CD14-positive monocyte (primary cell): Measurements from ENCODE around the gene CLEC2D. TPM values are rescaled to one million over a fixed set of nuclear protein-coding genes. Genes with fewer than 3 reads are reported as not detected.
A peak's percentile ranks its signal among the peaks of the same experiment; 100 is the strongest.

Source experiments
- DNase-seq, 3 donors: peaks; one replicate each; pipeline ENCODE4 v3.0.0-alpha.2; 2011 to 2022
- H2AFZ ChIP-seq: 2 replicates; pipeline ENCODE4 v1.6.0; 2012; ENCODE audit warnings: mild to moderate bottlenecking, low read depth, low read length, inconsistent platforms; ENCODE audit not compliant: insufficient read depth, poor library complexity, severe bottlenecking
- H3K27ac ChIP-seq, 2 donors: 1 replicate in 1 of 2; 2 replicates in 1 of 2; pipeline ENCODE4 v1.5.1; 2012 to 2013; ENCODE audit warnings: low read length in 2 of 2, control low read depth in 1 of 2, inconsistent platforms in 1 of 2, low read depth in 1 of 2, mild to moderate bottlenecking in 1 of 2
- H3K27me3 ChIP-seq, 2 donors: one replicate each; pipeline versions ENCODE4 v1.6.0 to v1.6.1; 2011 to 2013; ENCODE audit warnings: low read length in 2 of 2; ENCODE audit not compliant: control insufficient read depth in 2 of 2, insufficient read depth in 2 of 2
- H3K36me3 ChIP-seq, 2 donors: replicated peaks in 1 of 2; 1 replicate in 1 of 2; 2 replicates in 1 of 2; pipeline versions ENCODE4 v1.5.1 to v1.6.1; 2012 to 2013; ENCODE audit warnings: low read length in 2 of 2, control low read depth in 1 of 2, inconsistent platforms in 1 of 2, mild to moderate bottlenecking in 1 of 2; ENCODE audit not compliant: insufficient read depth in 2 of 2, control insufficient read depth in 1 of 2
- H3K4me1 ChIP-seq, 2 donors: 1 replicate in 1 of 2; 2 replicates in 1 of 2; pipeline versions ENCODE4 v1.5.1 to v1.6.1; 2012 to 2013; ENCODE audit warnings: low read length in 2 of 2, control low read depth in 1 of 2, inconsistent platforms in 1 of 2, mild to moderate bottlenecking in 1 of 2, moderate library complexity in 1 of 2; ENCODE audit not compliant: insufficient read depth in 2 of 2, control insufficient read depth in 1 of 2
- H3K4me2 ChIP-seq: replicated peaks from 2 replicates; pipeline ENCODE3; 2012; ENCODE audit warnings: low read length, moderate library complexity, mild to moderate bottlenecking; ENCODE audit not compliant: poor library complexity, severe bottlenecking; ENCODE audit errors: extremely low read depth
- H3K4me3 ChIP-seq, 3 experiments: fragments of 200-600 bp in 1 of 3; sonication (generic) in 1 of 3; replicated peaks in 1 of 3; 1 replicate in 2 of 3; 2 replicates in 1 of 3; pipeline ENCODE4 v1.5.1; 2011 to 2013; ENCODE audit warnings: low read length in 3 of 3, mild to moderate bottlenecking in 3 of 3, control low read depth in 2 of 3, low read depth in 2 of 3, inconsistent platforms in 1 of 3, moderate library complexity in 1 of 3
- H3K79me2 ChIP-seq: 2 replicates; pipeline ENCODE4 v1.6.0; 2012; ENCODE audit warnings: mild to moderate bottlenecking, control low read depth, inconsistent platforms, low read length, moderate library complexity; ENCODE audit not compliant: insufficient read depth
- H3K9ac ChIP-seq: 2 replicates; pipeline ENCODE4 v1.6.0; 2017; ENCODE audit warnings: low read length, mild to moderate bottlenecking; ENCODE audit not compliant: insufficient read depth, poor library complexity, severe bottlenecking
- H3K9me3 ChIP-seq, 2 donors: replicated peaks in 1 of 2; 1 replicate in 1 of 2; 2 replicates in 1 of 2; pipeline versions ENCODE4 v1.5.1 to v1.6.1; 2012 to 2013; ENCODE audit warnings: low read length in 2 of 2, control low read depth in 1 of 2; ENCODE audit not compliant: control insufficient read depth in 1 of 2, insufficient read depth in 1 of 2
- H4K20me1 ChIP-seq: 2 replicates; pipeline ENCODE4 v1.6.0; 2012; ENCODE audit warnings: mild to moderate bottlenecking, low read length, control low read depth, moderate library complexity; ENCODE audit not compliant: insufficient read depth
- H3K27ac Mint-ChIP-seq, 7 donors: one replicate each; pipeline ENCODE4 v1.8.0; 2020; ENCODE audit warnings: mild to moderate bottlenecking in 7 of 7, mixed read lengths in 7 of 7, moderate library complexity in 6 of 7, inconsistent platforms in 2 of 7
- H3K27me3 Mint-ChIP-seq, 3 donors: one replicate each; pipeline ENCODE4 v1.8.0; 2021 to 2022; ENCODE audit warnings: low read depth in 3 of 3, mild to moderate bottlenecking in 3 of 3, mixed read lengths in 3 of 3, moderate library complexity in 3 of 3, inconsistent platforms in 1 of 3
- H3K36me3 Mint-ChIP-seq, 2 donors: one replicate each; pipeline ENCODE4 v1.8.0; 2020; ENCODE audit warnings: mixed read lengths in 2 of 2, inconsistent platforms in 1 of 2, mild to moderate bottlenecking in 1 of 2
- H3K4me1 Mint-ChIP-seq: one replicate; pipeline ENCODE4 v1.8.0; 2020; ENCODE audit warnings: mild to moderate bottlenecking, mixed read lengths
- H3K4me3 Mint-ChIP-seq, 2 donors: one replicate each; pipeline ENCODE4 v1.8.0; 2020; ENCODE audit warnings: mild to moderate bottlenecking in 2 of 2, mixed read lengths in 2 of 2, moderate library complexity in 1 of 2
- H3K9me3 Mint-ChIP-seq, 7 donors: one replicate each; pipeline ENCODE4 v1.8.0; 2020 to 2022; ENCODE audit warnings: mixed read lengths in 7 of 7, mild to moderate bottlenecking in 6 of 7, moderate library complexity in 6 of 7, inconsistent platforms in 2 of 7
- WGBS: methylation state at CpG from one replicate; pipeline ENCODE4 v1.1.5; 2013; ENCODE audit warnings: missing lambda C conversion rate; ENCODE audit not compliant: insufficient coverage; 5-methylcytosine and 5-hydroxymethylcytosine counted together
- intact Hi-C, 2 donors: fragments of 100-400 bp; cut with micrococcal nuclease; formaldehyde crosslinking; loops; one replicate each; pipeline versions ENCODE4 v1.15.0 to v1.15.1; 2023
- polyA plus RNA-seq, 3 donors: library from polyadenylated mRNA; depleted of rRNA in 1 of 3; unstranded in 2 of 3; stranded (reverse) in 1 of 3; fragments of 300-500 nt in 2 of 3; fragments of >200 nt in 1 of 3; fragmentation: Illumina TruSeq in 2 of 3; gene quantifications; 1 replicate in 2 of 3; 2 replicates in 1 of 3; pipeline ENCODE4 v1.2.3, GENCODE V29; 2012 to 2021
- TF ChIP-seq, protein P1 (sequence below): fragments of 200-600 bp; IDR thresholded peaks from one replicate; pipeline ENCODE4 v1.8.0; 2022; ENCODE audit warnings: antibody characterized with exemption, mild to moderate bottlenecking

CLEC2D gene
- polyA plus RNA-seq, 3 donors, result 2.5 to 26.9 (median 3.9) TPM

GRCh38 chr12:9700606-9700956 is 31.1 kb downstream of the CLEC2D start:
- no peaks in the 10 kb centered on the region for H4K20me1 ChIP-seq
- intact Hi-C loops, result loop anchor here in 1 of 2 donors (10.0 kb wide), 1 partner anchor 66 kb away; no protein-coding TSS in a partner anchor
- WGBS, result 100% methylated on average over 2 of the region's 2 CpGs
- Mint-ChIP-seq H3K36me3 (peaks cover 7 to 11% of the 10 kb centered on the region in 2 donors), H3K9me3 (peaks cover 0 to 6% (median 3%) of the 10 kb centered on the region in 7 donors), H3K4me1 (peaks cover 48% of the 10 kb centered on the region), H3K27ac (no peak overlapping the region), H3K4me3 (no peak overlapping the region), H3K27me3 (peaks cover 0 to 2% (median 0%) of the 10 kb centered on the region in 3 donors)
- no peak overlapping the region for H3K4me2 ChIP-seq
- peaks cover 0 to 4% of the 10 kb centered on the region in 2 donors for H3K36me3 ChIP-seq
- no peak overlapping the region for H2AFZ ChIP-seq
- H3K79me2 ChIP-seq, result no peaks in the 10 kb centered on the region
- TF ChIP-seq, protein P1, sequence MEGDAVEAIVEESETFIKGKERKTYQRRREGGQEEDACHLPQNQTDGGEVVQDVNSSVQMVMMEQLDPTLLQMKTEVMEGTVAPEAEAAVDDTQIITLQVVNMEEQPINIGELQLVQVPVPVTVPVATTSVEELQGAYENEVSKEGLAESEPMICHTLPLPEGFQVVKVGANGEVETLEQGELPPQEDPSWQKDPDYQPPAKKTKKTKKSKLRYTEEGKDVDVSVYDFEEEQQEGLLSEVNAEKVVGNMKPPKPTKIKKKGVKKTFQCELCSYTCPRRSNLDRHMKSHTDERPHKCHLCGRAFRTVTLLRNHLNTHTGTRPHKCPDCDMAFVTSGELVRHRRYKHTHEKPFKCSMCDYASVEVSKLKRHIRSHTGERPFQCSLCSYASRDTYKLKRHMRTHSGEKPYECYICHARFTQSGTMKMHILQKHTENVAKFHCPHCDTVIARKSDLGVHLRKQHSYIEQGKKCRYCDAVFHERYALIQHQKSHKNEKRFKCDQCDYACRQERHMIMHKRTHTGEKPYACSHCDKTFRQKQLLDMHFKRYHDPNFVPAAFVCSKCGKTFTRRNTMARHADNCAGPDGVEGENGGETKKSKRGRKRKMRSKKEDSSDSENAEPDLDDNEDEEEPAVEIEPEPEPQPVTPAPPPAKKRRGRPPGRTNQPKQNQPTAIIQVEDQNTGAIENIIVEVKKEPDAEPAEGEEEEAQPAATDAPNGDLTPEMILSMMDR, result no peak
- no peak overlapping the region for H3K4me3 ChIP-seq
- DNase-seq, result no peak
- no peak overlapping the region for H3K9ac ChIP-seq
- no peaks in the 10 kb centered on the region for H3K9me3 ChIP-seq
- peaks cover 25 to 37% of the 10 kb centered on the region in 2 donors for H3K4me1 ChIP-seq
- no peak overlapping the region for H3K27ac ChIP-seq
- H3K27me3 ChIP-seq, result no peaks in the 10 kb centered on the region

DNA sequence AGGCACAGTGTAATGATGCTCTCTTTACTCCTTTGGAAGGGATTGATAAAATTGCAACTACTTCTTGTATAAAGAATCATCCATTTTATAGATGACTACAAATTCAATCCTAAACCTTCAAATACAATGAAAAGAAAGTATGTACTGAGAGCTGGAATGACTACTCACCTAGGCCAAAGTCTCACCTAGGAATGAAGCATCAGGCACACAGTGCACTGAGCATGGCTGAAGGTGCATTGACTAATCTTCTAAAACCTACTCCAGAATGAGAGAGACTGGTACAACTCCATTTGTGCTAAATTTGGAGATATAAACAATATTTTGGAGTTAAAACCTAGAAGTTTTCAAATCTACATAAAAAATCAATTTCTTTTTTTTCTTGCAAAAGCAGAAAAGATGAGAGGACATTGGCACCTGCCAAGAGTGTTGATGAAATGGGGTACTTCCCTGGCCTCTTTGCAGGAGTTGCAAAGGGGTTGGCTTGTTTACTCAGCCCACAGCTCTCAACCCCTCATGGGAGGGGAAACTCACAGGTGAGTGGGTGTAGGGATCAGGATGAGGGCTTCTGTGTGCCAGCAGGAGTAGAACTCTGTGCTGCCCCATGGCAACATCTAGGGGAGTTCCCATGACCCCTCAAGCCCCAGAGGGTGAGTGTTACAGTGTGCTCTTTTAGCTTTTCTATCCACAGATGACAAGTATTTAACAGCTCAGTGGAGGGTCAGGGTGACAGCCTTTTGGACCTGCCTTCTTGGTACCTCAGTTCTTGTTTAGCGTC is 32.1 kb downstream of the CLEC2D start:
- Histone ChIP-seq H2AFZ (no peak overlapping the region), H3K27me3 (no peaks in the 10 kb centered on the region), H3K27ac (no peak overlapping the region), H3K4me2 (no peak overlapping the region), H3K9ac (no peak overlapping the region), H3K36me3 (no peaks in the 10 kb centered on the region), H4K20me1 (no peaks in the 10 kb centered on the region), H3K79me2 (no peaks in the 10 kb centered on the region), H3K4me1 (peaks cover 34 to 46% of the 10 kb centered on the region in 2 donors), H3K4me3 (no peak overlapping the region), H3K9me3 (no peaks in the 10 kb centered on the region)
- Mint-ChIP-seq H3K4me1 (peaks cover 56% of the 10 kb centered on the region), H3K4me3 (no peak overlapping the region), H3K36me3 (peaks cover 2% of the 10 kb centered on the region in 2 donors), H3K27ac (peak overlapping the region in 2 of 7 donors; percentile 44 to 57), H3K9me3 (peaks cover 0 to 5% (median 1%) of the 10 kb centered on the region in 7 donors), H3K27me3 (peaks cover 0 to 2% (median 0%) of the 10 kb centered on the region in 3 donors)
- 100% methylated on average over 1 of the region's 1 CpG for WGBS
- TF ChIP-seq, protein P1, result no peak
- intact Hi-C loops, result loop anchor here in 1 of 2 donors (10.0 kb wide), 1 partner anchor 67 kb away; no protein-coding TSS in a partner anchor
- no peak for DNase-seq
